HTR-8/SVneo (cell line): ENCODE data around the gene NR2C2AP.
A peak's percentile ranks its signal among the peaks of the same experiment; 100 is the strongest.

Experiments
- DNase-seq: peaks from one replicate; pipeline ENCODE4 v3.0.0; 2011; ENCODE audit warnings: low spot score, mixed read lengths; ENCODE audit not compliant: insufficient read length
- FAIRE-seq: peaks from 2 replicates; lab custom pipeline; 2011; peaks lifted over from hg19 to GRCh38; lab: Jason Lieb, UNC

The NR2C2AP gene

DNA sequence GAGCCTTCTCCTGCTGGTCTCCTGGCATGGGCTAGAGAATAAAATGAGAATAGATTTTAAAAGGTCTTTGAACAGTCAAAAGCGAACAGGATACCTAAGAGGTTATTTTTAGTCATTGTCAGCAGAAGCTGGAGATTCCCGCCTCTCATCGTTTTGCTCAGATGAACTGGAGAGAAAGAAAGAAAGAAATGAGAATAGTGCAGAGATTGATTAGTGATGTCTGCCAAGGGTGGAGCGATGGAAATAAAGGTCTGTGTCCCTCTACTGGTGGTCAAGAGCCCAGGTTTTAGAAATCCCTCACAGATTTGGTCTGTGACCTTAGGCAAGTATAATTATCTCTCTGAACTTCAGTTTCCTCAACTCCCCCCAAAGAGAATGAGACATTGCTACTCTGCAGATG lies 13.9 kb upstream of the NR2C2AP start:
- DNase-seq = no peak
- no peak for FAIRE-seq

DNA sequence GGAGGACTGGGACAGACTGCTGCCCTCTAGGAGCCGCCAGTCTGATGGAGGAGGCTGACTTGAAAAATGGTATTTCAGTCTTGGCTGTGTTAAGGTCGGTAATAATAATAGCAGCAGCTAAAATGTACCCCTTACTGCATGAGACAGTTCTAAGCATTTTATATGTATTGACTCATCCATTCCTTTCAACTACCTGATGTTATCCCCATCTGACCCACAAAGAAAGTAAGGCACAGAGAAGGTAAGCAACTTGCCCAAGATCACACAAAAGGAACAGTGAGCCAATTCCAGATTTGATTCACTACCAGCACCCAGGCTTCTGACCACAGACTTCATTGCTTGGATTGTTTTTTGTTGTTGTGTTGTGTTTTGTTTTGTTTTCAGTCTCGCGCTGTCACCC lies 12.6 kb upstream of the NR2C2AP start:
- DNase-seq (no peak), FAIRE-seq (no peak)

DNA sequence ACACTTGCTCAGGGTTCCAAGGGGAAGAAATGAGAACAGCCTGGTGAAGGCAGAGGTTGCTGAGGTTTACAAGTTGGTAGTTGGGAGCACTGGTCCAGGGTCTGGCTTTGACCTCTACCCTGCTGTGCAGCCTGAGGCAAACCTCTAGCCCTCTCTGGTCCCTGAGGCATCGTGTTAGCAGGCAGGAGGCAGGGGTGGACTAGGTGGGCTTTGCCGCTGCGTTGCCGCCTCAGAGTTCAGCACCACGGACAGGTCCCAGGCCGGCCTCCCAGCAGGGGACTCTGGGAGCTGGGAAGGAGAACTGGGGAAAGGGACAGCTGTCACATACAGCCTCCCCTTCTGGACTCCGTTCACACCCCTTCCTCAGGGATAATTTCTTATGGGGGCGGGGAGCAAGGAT lies 11.7 kb upstream of the NR2C2AP start:
- DNase-seq = peak; percentile 66
- no peak for FAIRE-seq

DNA sequence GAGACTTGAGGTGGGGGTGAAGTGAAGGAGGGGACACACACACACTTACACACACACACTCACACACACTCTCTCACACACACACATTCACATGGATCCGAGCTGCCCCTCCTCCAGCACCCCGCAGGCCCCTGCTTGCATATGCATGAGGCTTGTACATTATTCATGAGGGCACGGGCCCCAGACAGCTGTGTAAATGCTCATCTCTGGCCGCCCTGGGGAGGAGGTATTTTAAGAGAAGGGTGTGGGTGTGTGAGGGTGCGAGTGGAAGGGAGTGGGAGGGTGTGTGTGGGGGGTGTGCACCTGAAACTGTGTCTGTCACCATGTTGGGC lies 10.9 kb upstream of the NR2C2AP start:
- no peak for FAIRE-seq

DNA sequence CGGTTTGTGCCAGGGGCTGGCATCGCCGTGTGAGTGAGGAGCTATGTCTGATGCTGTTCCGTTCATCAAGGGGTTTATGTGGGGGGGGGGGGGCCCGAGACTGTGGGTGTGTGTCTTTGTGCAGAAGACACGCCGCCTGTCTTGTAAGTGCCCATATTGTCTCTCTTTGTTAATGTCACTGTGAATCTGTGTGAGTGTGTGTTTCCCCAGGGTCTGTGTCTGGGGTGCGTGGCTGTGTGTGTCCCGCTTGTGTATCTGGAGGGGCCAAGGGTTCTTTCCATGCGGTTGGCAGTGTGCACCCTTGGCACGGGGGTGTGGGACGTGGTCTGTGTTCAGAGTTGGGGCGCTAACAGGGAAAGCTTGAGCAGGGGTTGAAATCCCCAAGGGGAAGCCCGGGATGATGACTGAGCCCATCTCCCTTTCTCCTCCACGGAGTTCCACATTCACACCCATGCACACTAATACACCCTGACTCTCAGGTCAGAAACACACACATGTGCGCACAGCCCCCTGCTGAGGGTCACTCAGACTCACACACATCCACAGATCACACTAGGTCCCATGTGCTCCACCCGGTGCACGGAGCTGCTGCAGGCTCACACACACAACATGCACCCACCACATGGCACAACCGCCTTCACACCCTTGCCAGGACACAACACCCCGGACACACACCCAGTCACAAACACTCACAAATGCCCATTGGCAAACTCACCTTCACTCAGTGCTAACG lies 10.4 kb upstream of the NR2C2AP start:
- peak; percentile 13 for FAIRE-seq

More for the DNA sequence above, 10.9 kb upstream of the NR2C2AP start:
- DNase-seq = no peak

DNA sequence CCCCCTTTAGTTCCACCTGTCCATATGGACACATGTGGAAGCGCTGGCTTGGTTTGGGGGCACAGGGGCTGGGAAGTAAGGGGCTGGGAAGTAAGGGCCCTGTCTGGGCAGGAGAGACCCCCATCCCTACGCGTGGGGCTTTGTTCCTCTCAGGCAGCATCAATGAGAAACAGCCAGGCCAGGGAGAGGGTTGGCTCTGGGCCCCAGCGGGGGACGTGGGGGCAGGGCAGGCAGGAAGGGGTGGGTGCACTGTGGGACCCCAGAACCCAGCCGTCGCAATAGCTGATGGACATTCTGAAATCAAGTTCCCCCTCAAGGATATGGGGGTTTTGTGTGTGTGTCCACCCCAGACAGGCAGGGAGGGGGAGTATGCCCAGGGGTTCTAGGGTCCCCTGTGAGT lies 9.7 kb upstream of the NR2C2AP start:
- no peak for DNase-seq
- no peak for FAIRE-seq

More for the DNA sequence above, 10.4 kb upstream of the NR2C2AP start:
- DNase-seq = no peak

DNA sequence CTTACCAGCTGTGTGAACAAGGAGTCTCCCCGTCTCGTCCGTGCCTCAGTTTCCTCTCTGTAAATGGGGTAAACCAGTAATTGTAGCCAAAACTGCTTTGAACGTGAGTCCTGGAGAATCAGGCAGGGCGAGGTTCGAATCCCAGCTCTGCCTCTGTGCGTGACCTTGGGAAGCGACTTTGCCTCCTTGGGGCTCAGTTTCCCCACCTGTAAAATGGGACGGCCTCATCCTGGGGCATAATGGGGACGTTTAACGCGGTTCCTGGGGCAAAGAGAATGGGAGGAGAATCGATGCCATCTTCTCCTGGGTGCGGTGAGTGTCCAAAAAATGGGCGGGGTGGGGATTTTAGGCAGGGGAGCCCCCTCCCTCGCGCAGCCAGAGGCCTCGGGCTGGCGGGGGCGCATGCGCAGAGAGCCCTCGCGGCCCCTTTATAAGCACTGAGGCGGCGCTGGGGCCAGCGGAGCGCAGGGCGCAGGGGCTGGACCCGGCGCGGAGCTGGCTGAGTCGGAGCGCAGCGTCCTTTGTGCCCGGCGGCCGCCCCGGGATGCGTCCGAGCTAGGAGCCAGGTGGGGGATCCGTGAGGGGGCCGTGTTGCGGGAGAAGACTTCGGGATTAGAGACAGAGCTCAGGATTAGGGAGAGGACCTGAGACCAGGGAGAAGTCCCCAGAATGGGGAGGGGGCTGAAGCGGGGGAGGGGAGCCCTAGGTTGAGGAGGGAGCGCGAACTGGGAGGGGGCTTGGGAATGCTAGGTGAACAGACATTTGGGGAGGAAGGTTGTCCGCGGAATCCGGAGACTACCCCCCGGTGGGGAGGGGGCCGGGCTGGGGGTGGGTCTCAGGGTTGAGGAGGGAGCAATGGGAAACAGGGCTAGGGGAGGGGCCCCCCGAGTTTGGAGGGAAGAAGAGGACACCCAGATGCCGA lies 8.5 kb upstream of the NR2C2AP start, which contains the start of gene NCAN:
TSS of gene NCAN (plus strand) at position 460 of the 922 bp plus-strand sequence. CDS start 4,996 bp downstream, outside the sequence.
- DNase-seq (no peak), FAIRE-seq (no peak)

DNA sequence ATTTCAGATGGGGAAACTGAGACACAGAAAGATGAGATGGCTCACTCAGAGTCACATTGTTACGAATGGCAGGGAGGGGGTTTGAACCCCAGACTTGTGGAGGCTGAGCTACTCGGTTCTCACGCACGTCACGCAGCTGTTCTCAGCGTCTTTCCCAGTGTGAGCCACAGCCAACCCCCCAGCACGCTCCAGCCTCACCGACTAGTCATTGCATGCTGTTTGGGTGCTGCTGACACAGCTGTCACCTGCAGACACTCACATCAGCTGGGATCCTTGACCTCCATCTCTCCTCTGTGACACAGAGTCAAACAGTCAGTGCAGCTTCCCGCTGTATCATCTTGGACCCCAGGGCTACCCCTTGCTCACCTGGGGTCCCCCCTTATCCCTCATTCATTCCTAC lies 6.2 kb upstream of the NR2C2AP start:
- FAIRE-seq (no peak), DNase-seq (no peak)

DNA sequence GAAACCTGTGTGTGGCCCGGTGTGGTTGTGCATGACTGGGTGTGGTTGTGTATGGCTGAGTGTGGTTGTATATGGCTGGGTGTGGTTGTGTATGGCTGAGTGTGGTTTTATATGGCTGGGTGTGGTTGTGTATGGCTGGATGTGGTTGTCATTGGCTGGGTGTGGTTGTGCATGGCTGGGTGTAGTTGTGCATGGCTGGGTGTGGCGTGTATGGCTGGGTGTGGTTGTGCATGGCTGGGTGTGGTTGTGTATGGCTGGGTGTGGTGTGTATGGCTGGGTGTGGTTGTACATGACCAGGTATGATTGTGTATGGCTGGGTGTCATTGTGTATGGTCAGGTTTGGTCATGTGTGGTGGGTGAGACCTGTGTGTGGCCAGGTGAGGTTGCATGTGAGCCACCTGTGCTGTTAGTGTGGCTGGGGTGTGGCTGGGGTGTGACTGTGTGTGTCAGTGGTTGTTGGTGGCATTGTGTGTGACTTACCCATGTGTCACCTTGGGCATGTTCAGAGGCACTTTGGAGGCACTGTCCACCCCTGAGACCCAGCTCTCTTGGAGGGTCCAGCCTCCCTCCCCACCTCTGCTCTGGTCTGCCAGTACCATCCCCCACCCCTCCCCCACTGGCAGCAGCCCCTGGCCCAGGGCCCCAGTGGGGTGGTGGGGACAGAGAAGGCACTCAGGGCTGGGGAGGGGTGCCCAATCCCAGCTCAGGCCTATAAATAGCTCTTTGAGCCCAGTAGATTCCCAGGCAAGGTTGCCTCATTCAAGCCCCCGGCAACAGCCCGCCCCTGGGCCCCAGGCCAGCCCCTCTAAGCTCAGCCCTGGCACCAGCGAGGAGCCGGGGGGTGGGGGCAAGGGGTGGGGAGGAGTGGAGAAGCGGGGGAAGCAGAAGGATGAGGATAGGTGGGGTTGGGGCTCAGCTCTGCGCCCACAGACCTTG lies 4.7 kb upstream of the NR2C2AP start:
- DNase-seq (no peak), FAIRE-seq (peak; percentile 95)

DNA sequence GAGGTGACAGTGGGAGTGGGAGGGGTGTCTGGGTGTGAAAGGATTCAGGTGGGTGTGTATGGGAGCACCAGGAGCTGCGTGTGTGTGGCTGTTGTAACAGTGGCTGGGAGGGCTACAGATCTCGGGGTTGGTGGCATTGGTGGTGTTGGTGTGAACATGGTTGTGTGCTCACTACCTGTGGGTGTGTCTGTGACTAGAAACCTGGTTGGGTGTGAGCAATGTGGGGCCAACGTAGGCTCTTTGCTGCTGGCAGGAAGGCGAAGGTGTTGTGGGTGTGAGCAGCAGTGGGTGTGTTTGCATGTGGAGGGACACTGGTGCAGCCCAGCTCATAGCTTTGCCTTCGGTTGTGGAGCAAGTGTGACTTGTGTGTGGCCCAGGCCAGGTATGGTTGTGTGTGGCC lies 3.7 kb upstream of the NR2C2AP start:
- no peak for FAIRE-seq
- no peak for DNase-seq

DNA sequence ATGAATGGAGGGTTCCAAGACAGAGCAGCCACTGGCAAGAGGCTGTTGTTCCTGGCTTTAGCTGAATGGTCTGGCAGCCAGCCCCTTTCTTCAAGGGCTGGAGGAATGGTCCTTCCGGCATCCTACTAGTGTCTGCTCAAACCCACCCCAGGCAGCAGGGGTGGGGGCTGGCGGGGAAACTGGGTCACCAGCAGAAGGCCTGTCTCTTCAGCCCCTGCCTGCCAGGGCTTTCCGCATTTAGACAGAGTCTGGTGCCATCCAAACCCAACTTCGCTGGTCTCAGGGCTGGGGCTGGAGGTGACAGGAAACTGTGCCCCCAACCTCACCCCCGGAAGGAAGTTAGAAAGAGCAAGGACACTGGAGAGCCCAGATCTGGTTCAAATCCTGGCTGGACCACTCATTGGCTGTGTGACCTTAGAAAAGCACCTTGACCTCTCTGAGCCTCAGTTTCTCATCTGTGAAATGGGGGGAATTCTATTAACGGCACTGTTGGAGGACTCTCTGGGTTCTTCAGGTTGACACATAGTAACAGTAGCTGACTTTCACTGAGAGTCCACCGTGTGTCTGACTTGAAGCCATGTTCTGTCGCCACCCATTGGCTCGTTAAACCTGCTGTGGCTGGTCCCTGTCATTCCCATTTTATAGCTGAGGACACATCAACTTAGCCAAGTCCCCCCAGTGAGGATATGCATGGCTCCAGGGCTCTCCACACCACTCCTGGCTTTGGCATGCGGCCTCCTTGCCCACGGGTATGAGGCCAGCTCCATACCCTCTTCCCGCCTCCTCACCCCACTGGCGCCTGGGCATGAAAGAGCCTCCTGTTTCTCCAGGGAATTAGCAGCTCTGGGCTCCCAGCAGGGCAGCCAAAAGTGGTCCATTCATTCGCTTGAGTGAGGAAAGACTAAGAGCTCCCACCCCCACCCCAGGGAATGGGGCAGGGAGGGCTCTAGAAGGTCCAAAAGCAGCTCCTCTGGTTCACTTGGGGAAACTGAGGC lies 2.5 kb upstream of the NR2C2AP start:
- FAIRE-seq (no peak), DNase-seq (no peak)

DNA sequence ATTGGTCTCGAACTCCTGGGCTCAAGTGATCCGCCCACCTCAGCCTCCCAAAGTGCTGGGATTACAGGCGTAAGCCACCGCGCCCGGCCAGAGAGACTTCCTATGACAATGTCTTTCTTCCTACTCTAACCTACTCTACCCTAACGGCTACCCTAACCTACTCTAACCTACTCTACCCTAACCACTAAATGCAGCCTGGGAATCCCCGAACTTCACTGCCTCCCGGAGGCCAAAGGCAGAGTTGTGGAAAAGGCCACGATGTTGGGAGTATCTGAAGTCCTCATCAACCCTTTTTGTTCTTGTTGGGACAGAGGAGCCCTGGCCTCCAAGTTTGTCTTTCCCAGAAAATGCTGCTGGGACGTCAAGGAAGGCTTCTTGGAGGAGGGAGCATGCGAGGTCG lies 967 bp upstream of the NR2C2AP start:
- DNase-seq (no peak), FAIRE-seq (no peak)

DNA sequence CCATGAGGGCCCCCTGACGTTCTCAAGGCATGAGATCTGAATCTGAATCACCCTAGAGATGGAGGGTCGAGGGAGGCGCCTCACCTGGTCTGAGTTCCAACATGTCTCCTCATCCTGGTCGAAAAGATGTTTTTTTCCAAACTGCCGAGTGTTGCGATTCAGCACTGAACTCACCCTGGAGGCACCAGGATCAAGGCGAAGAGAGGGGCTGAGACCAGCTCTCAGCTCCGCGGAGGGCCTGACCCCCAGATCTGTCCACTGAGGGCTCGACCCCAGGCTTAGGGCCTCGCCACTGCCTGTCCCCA lies 555 bp downstream of the NR2C2AP start:
- no peak for DNase-seq
- no peak for FAIRE-seq

DNA sequence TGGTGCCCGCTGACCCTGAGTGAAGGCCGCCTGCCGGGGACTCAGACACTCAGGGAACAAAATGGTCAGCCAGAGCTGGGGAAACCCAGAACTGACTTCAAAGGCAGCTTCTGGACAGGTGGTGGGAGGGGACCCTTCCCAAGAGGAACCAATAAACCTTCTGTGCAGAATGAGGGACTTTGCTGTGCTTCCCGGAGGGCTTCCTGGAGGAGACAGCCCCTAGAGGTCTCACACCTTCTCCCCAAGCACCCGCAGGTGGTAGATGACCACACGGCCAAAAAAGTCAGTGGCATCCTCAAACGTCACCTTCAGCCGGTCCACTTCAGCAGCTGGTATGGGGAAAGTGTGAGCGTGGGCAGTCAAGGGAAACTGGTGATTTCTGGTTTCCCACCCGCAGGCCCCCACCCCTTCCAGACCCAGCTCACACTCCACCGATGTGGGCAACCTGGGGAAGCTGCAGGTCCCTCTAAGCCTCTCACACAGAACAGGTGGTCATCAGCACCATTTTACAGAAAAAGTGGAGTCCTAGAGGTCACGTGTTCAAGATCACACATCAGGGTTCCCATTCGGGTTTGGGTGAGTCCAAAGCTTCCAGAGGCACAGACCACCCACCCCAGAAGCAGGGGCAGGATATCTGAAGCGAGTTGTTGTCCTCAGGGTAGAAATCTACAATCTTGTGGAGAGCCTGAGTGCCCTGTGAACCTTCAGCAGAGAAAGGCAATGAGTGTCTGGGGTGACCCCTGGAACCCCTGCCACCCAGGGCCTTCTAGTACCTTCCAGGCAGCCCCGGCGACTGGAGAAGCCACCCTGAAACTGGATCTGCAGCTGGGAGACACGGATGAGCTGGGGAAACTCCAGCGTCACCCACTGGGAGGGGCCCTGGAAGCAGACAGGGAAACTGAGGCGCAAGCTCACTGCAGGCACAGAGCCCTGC lies 1.2 kb downstream of the NR2C2AP start:
- FAIRE-seq (peak; percentile 31), DNase-seq (no peak)

DNA sequence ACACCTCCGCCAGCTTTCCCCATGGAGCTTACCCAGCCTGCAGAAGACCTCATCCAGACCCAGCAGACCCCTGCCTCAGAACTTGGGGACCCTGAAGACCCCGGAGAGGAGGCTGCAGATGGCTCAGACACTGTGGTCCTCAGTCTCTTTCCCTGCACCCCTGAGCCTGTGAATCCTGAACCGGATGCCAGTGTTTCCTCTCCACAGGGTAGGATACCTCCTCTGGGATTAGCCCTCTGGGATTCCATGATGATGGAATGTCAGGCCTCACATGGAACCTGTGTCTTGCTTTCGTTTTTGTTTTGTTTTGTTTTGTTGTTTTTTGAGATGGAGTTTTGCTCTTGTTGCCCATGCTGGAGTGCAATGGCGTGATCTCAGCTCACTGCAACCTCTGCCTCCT lies 9.3 kb downstream of the NR2C2AP start:
- DNase-seq (no peak), FAIRE-seq (no peak)

DNA sequence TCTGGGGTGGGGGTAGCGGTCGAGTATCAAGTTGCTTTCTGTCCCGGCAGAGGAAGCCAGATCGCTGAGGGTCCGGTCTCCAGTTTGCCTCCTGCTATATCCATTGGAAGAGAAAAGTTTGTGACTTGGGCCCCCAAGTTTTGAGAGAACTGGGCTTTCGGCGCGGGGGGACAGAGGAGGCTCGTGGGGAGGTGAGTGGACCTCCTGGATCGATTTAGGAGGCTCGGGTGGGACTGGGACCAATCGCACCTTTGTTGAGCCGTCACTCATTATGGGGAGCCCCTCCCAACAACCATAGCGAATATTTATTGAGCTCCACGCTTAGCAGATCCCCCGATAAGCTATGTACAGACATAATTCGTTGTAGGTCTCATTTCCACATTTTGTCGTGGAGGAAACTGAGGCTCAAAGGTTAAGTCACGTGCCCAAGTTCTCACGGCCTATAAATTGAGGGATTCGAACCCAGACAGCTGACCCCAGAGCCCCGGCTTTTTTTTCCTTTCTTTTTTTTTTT lies 10.2 kb downstream of the NR2C2AP start:
- FAIRE-seq (no peak), DNase-seq (no peak)

DNA sequence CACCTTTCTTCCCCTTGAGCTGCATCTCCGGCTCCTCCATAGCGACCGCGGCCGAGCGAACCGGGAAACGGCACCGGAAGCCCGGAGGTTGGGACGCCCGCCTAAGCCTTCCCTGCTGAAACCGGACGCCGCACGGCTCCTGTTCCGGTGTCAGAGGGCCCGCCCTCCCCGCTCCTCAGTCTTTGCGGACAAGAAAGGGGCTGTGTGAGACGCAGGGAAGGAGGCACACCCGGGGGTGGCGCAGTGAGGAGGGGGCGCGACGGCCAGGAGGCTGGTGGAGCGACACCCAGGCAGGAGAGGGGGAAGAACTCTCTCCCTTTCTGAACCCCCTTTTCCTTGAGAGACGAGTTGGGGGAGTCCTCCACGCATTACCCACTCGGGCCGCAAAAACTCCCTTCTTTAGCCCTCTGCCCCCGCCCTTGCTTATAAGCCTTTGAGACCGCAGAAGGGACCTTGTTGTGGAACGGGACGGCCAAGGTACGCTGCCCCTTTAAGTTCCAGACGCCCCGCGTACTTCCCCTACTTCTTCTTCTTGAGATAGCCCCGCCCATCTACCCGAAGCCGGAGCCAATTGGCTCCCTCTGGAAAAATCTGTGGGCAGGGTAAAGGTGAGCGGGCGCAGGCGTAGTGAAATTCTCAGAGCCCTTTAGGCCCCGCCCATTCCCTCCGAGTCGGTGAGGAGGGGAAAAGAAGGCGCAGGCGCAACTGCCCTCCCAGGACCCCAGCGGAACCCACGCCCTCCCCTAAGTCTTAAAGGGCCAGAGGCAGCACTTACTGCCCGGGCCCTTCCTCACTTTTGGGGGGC lies 10.9 kb downstream of the NR2C2AP start, which contains the start of the genes BORCS8 and RFXANK:
TSS of gene BORCS8 (minus strand) at position 75 of the 805 bp plus-strand sequence. CDS start at position 40, 35 bp downstream.
TSS of gene RFXANK (plus strand) at position 181 of the 805 bp plus-strand sequence. CDS start 1,689 bp downstream, outside the sequence.
- DNase-seq (peak; percentile 99), FAIRE-seq (peak; percentile 87)
